K562 (cell line): ENCODE data around the gene ATP6V1A. TPM values are rescaled to one million over a fixed set of nuclear protein-coding genes. Genes with fewer than 3 reads are reported as not detected.

Experiments
- MGA ChIP-seq: fragments of 450-650 bp; IDR thresholded peaks from 2 replicates; pipeline ENCODE4 v1.6.1; 2016; ENCODE audit warnings: mild to moderate bottlenecking, moderate library complexity
- MYNN ChIP-seq, 2 experiments: sonication (generic); formaldehyde crosslinking in 1 of 2; IDR thresholded peaks; 2 replicates each; pipeline versions ENCODE4 v1.5.0 to v1.6.1; 2016 to 2020; ENCODE audit warnings: antibody characterized with exemption in 1 of 2, missing genetic modification reagents in 1 of 2
- SMC3 ChIP-seq: conservative IDR thresholded peaks from 2 replicates; pipeline ENCODE4 v1.6.1; 2011; ENCODE audit warnings: low read depth, low read length, improper control_type of control experiment; ENCODE audit not compliant: insufficient read depth
- STAT5B ChIP-seq: fragments of 250-450 bp; sonication (Bioruptor Pico); IDR thresholded peaks from 2 replicates; pipeline ENCODE4 v1.8.0; 2021; ENCODE audit warnings: mild to moderate bottlenecking, inconsistent platforms
- ZNF778 ChIP-seq: fragments of 450-650 bp; formaldehyde crosslinking; IDR thresholded peaks from 2 replicates; pipeline ENCODE4 v1.4.0; 2020; ENCODE audit warnings: mild to moderate bottlenecking, moderate library complexity
- ZZZ3 ChIP-seq: fragments of 450-650 bp; IDR thresholded peaks from 2 replicates; pipeline ENCODE4 v1.6.1; 2016; ENCODE audit warnings: antibody characterized with exemption, mild to moderate bottlenecking, moderate library complexity
- polyA plus RNA-seq, 8 experiments: library from polyadenylated mRNA; depleted of rRNA in 4 of 8; stranded (reverse) in 5 of 8; unstranded in 3 of 8; fragments of >200 nt; fragmentation: Nextera tagmentation in 2 of 8; fragmentation: Illumina TruSeq in 1 of 8; extraction: Ambion mirVana in 2 of 8; extraction: Trizol in 1 of 8; gene quantifications; 2 replicates each; pipeline versions ENCODE4 v1.2.1 to v1.2.3, GENCODE V29; 2011 to 2014; ENCODE audit warnings: inconsistent platforms in 1 of 8, missing spikeins in 1 of 8
- total RNA-seq, 7 experiments: library from RNA; depleted of rRNA in 6 of 7; stranded (reverse); fragments of >200 nt in 6 of 7; fragmentation: Illumina TruSeq in 2 of 7; extraction: Trizol in 2 of 7; gene quantifications; 2 replicates each; pipeline versions ENCODE4 v1.2.1 to v1.2.3, GENCODE V29; 2011 to 2021; ENCODE audit warnings: low replicate concordance in 1 of 7
- TF ChIP-seq, protein P1 (sequence below), 2 experiments: fragments of 450-650 bp; IDR thresholded peaks; 2 replicates each; pipeline ENCODE4 v1.6.1; 2018; ENCODE audit warnings: mild to moderate bottlenecking in 2 of 2, low read depth in 1 of 2; ENCODE audit not compliant: partially characterized antibody in 2 of 2

The ATP6V1A gene
- total and polyA plus RNA-seq, 9 of the 15 experiments (the other 6 are each of a cell fraction or from before 2014, with no cell fraction given), result 23.6 to 57.1 (median 39.9) TPM

- TF ChIP-seq, protein P1, sequence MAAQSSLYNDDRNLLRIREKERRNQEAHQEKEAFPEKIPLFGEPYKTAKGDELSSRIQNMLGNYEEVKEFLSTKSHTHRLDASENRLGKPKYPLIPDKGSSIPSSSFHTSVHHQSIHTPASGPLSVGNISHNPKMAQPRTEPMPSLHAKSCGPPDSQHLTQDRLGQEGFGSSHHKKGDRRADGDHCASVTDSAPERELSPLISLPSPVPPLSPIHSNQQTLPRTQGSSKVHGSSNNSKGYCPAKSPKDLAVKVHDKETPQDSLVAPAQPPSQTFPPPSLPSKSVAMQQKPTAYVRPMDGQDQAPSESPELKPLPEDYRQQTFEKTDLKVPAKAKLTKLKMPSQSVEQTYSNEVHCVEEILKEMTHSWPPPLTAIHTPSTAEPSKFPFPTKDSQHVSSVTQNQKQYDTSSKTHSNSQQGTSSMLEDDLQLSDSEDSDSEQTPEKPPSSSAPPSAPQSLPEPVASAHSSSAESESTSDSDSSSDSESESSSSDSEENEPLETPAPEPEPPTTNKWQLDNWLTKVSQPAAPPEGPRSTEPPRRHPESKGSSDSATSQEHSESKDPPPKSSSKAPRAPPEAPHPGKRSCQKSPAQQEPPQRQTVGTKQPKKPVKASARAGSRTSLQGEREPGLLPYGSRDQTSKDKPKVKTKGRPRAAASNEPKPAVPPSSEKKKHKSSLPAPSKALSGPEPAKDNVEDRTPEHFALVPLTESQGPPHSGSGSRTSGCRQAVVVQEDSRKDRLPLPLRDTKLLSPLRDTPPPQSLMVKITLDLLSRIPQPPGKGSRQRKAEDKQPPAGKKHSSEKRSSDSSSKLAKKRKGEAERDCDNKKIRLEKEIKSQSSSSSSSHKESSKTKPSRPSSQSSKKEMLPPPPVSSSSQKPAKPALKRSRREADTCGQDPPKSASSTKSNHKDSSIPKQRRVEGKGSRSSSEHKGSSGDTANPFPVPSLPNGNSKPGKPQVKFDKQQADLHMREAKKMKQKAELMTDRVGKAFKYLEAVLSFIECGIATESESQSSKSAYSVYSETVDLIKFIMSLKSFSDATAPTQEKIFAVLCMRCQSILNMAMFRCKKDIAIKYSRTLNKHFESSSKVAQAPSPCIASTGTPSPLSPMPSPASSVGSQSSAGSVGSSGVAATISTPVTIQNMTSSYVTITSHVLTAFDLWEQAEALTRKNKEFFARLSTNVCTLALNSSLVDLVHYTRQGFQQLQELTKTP (IDR thresholded peaks at IDR 0.05; ENCODE audit: low read depth in 1 of 2, partially characterized antibody in 2 of 2), result no peak
- TF ChIP-seq MYNN (IDR thresholded peaks at IDR 0.05), result no peak
- no peak for TF ChIP-seq MYNN (CRISPR knock-in tag; IDR thresholded peaks at IDR 0.05)
- no peak for TF ChIP-seq ZNF778 (CRISPR knock-in tag)
- TF ChIP-seq SMC3, result no peak
- no peak for TF ChIP-seq ZZZ3
- TF ChIP-seq STAT5B, result no peak
- TF ChIP-seq MGA, result no peak
Observed at GRCh38 chr3:113852506-113852905, 105.7 kb downstream of the ATP6V1A start (continued).
